SKM-1 (cell line): ENCODE measurements around the gene FRMPD2.
"Not testable (repeated sequence)": the region's sequence is repeated elsewhere in the genome, so short reads cannot be mapped to it uniquely, and the experiment has no call there.

ENCODE experiments used
- DNase-seq: peaks from one replicate; lab custom pipeline; 2025; ENCODE audit not compliant: unreplicated experiment; lab: John Stamatoyannopoulos, UW

The FRMPD2 gene

GRCh38 chr10:48234295-48234694 is 40.2 kb downstream of the FRMPD2 start:
- no peak for DNase-seq

- DNase-seq = no peak
Measured at GRCh38 chr10:48233559-48234005, 40.9 kb downstream of the FRMPD2 start.

GRCh38 chr10:48232717-48233447 is 41.6 kb downstream of the FRMPD2 start:
- DNase-seq = no peak

GRCh38 chr10:48231699-48232315 is 42.7 kb downstream of the FRMPD2 start:
- DNase-seq = no peak

- DNase-seq = no peak
Measured at GRCh38 chr10:48231178-48231577, 43.3 kb downstream of the FRMPD2 start.

- no peak for DNase-seq
Measured at GRCh38 chr10:48227213-48227612, 47.3 kb downstream of the FRMPD2 start.

- no peak for DNase-seq
Measured at GRCh38 chr10:48224979-48225560, 49.4 kb downstream of the FRMPD2 start.

GRCh38 chr10:48224296-48224695 is 50.2 kb downstream of the FRMPD2 start:
- no peak for DNase-seq

- no peak for DNase-seq
Measured at GRCh38 chr10:48221814-48222213, 52.7 kb downstream of the FRMPD2 start.

- DNase-seq = not testable (repeated sequence)
Measured at GRCh38 chr10:48221031-48221430, 53.5 kb downstream of the FRMPD2 start.

GRCh38 chr10:48219194-48219593 is 55.3 kb downstream of the FRMPD2 start:
- DNase-seq = no peak

GRCh38 chr10:48216744-48217143 is 57.8 kb downstream of the FRMPD2 start:
- DNase-seq = no peak

- no peak for DNase-seq
Measured at GRCh38 chr10:48216204-48216505, 58.3 kb downstream of the FRMPD2 start.

- DNase-seq = peak; percentile 55
Measured at GRCh38 chr10:48215486-48216203, 58.9 kb downstream of the FRMPD2 start.

GRCh38 chr10:48214716-48215485 is 59.6 kb downstream of the FRMPD2 start:
- no peak for DNase-seq

- no peak for DNase-seq
Measured at GRCh38 chr10:48213047-48213446, 61.4 kb downstream of the FRMPD2 start.

- DNase-seq = no peak
Measured at GRCh38 chr10:48211777-48212176, 62.7 kb downstream of the FRMPD2 start.

- no peak for DNase-seq
Measured at GRCh38 chr10:48210966-48211365, 63.5 kb downstream of the FRMPD2 start.

GRCh38 chr10:48210391-48210790 is 64.1 kb downstream of the FRMPD2 start:
- no peak for DNase-seq

GRCh38 chr10:48209241-48209640 is 65.3 kb downstream of the FRMPD2 start:
- no peak for DNase-seq

- no peak for DNase-seq
Measured at GRCh38 chr10:48207853-48208252, 66.6 kb downstream of the FRMPD2 start.
